GM12801 (cell line): ENCODE measurements around the gene ZFY.

ENCODE experiments used
- TF ChIP-seq, protein P1 (sequence below): IDR thresholded peaks from one replicate; pipeline ENCODE4 v1.5.1; 2011; ENCODE audit warnings: control low read depth; ENCODE audit not compliant: insufficient read length; ENCODE audit errors: extremely low read depth

The ZFY gene

DNA sequence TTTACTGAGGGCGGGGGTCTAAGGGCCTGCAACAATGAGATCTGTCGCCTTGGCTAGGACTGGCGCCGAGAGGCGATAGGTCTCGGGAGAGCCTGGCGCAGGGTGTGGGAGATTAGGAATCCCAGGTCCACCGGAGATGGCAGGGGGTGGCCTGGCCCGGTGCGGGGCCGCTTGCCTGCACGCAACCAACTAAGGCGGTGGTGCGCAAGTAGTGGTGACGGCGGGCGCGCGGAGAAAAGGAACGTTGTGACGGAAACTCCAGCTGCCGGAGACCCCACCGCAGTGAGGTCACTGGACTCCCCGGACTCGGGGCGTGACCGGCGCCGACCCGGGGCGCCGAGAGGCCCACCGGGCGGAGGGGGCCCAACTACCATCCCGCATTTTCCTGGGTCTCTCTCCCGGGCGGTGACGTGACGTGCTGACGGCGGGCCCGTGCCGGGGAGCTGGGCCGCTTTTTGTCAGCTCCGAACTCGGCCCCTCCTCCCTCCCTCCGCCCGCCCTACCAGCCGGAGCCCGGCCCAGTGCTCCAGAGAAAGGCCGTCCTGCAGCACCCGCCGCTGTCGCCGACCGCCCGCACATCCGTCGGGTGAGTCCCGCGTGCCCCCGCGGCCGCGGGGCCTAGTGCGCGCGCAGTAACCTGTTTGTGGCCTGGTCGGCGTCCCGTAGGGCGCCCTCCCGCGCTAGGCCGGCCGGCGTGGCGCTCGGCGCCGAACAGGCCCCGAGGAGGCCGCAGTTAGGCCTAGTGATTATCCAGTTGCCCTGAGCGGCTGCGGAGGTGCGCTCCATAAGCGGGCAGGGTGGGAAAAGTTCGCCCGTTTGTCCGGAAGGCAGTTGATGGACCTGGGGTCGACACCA is at the start of gene ZFY:
TSS of gene ZFY (plus strand) at position 521 of the 855 bp plus-strand sequence. CDS start 18,556 bp downstream, outside the sequence.
- TF ChIP-seq, protein P1, sequence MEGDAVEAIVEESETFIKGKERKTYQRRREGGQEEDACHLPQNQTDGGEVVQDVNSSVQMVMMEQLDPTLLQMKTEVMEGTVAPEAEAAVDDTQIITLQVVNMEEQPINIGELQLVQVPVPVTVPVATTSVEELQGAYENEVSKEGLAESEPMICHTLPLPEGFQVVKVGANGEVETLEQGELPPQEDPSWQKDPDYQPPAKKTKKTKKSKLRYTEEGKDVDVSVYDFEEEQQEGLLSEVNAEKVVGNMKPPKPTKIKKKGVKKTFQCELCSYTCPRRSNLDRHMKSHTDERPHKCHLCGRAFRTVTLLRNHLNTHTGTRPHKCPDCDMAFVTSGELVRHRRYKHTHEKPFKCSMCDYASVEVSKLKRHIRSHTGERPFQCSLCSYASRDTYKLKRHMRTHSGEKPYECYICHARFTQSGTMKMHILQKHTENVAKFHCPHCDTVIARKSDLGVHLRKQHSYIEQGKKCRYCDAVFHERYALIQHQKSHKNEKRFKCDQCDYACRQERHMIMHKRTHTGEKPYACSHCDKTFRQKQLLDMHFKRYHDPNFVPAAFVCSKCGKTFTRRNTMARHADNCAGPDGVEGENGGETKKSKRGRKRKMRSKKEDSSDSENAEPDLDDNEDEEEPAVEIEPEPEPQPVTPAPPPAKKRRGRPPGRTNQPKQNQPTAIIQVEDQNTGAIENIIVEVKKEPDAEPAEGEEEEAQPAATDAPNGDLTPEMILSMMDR, result no peak

DNA sequence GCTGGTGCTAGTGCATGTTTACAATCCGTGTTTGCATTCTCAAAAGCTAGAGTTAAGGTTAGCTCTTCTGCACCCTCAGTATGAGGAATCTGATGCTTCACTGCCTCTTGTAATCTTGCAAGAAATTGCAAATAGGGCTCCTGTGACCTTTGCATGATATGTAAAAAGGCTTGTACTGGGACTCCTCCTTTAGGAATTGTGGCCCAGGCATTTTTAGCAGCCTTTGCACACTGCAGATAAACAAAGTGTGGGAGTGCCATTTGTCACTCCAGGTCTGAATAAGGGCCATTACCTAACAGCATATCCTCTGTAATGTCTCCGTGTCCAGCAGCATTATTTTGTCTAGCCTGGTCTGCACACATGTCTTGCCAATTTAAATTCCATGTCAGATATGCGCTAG is 49.3 kb upstream of the ZFY start:
- TF ChIP-seq, protein P1, result no peak

DNA sequence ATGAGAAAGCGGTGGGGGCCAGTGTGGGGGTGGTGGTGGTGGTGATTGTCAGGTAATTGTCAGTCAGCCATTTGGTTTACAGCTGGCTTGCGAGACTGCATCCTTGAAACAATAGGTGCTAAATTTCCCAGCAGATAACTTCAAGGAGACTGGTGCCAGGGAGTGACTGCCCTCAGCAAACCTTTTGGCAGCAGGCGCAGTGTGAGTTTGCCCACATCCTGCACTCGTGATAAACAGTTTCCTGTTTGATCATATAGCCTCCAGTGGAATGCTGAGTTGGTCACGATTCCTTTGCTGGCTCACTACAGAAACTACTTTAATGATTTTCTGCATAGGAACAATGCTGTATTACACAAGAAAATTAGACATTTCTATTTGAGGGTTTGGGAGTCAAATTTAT is 47.8 kb upstream of the ZFY start:
- TF ChIP-seq, protein P1, result no peak

DNA sequence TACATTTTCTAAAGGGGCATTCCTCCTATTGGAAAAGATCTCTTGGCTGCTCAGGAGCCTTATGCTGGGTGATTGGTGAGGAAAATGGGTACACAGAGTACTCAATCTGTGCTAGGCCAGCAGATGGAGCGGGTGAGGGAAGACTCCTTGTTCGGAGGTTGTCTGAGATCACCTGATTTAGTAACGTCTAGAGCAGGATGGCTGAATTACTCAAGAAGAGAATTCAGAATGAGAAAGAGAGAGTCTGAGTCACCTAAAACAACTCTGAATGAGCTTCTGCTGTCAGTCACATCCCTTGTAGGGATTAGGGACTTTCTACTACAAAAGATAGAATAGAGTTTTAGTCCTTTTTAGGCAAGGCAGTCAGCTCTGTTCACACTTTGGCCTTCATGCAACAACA is 47.2 kb upstream of the ZFY start:
- TF ChIP-seq, protein P1, result no peak

DNA sequence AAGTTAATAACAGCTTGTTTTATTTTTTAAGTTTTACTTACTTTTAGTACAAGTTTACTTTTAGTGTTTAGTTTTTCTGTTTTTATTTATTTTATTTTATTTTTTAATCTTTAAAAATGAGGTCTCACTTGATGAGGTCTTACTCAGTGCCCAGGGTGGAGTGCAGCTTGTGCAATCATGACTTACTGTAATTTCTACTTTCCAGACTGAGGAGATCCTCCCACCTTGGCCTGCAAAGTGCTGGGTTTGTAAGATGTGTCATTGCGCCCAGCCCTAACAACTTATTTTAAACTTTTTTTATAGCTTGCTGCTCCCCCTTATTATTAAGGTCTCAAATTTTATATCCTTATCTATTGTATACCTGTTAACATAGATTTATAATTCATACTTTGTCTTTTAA is 41.7 kb upstream of the ZFY start:
- TF ChIP-seq, protein P1, result no peak

DNA sequence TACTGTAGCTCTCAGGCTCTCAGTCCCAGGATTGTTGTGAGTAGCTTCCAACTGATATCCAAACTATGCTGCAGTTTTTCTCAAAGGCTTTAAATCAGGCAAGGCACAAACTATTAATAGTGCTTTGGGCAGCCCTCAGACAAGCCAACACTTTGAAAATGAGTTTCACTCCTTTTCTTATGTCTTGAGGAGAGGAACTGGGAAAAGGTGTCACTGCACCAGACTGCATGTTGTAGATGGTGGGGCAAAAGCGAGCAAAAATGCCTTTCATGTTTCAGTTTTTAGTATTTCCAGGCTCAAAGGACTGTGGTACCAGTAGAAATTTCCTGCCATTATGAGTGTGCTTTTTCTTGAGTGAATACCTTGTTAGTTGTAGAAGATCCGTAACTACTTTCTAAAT is 39.1 kb upstream of the ZFY start:
- TF ChIP-seq, protein P1, result no peak

DNA sequence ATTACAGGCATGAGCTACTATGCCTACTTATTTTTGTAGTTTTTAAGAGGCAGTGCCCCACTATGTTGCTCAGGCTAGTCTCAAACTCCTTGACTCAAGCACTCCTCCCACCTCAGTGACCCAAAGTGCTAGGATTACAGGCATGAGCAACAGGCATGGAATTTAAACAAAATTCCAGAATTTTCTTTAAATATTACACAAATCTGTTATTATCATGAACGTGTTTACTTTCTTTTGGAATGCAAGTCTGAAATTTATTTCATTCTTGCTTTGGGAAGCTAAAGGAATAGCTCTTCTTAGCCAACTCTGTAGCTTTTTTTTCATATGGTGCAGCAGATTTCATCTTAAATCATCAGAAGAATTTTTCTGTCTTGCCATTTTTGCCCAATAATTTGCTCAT is 27.8 kb upstream of the ZFY start:
- TF ChIP-seq, protein P1, result no peak
